H1 (cell line): ENCODE data around the gene PIEZO1. TPM values are rescaled to one million over a fixed set of nuclear protein-coding genes. Genes with fewer than 3 reads are reported as not detected.
A peak's percentile ranks its signal among the peaks of the same experiment; 100 is the strongest.

ENCODE experiments used
- CTCF ChIA-PET: fragments of 300-600 bp; sonication (Branson Sonifier 250); formaldehyde crosslinking; loops from one replicate; lab custom pipeline; 2021; ENCODE audit not compliant: partially characterized antibody; lab: Charles Lee
- POLR2A ChIA-PET: fragments of 300-600 bp; sonication (Branson Sonifier 250); formaldehyde crosslinking; loops from one replicate; lab custom pipeline; 2021; ENCODE audit warnings: inconsistent platforms; ENCODE audit not compliant: partially characterized antibody; lab: Charles Lee
- DNase-seq, 2 experiments: peaks; one replicate each; pipeline versions ENCODE4 v3.0.0 to v3.0.0-alpha.2; 2010 to 2022; ENCODE audit warnings: low spot score in 2 of 2, low read depth in 1 of 2, mixed read lengths in 1 of 2
- FAIRE-seq: peaks from 2 replicates; lab custom pipeline; 2011; peaks lifted over from hg19 to GRCh38; lab: Jason Lieb, UNC
- H2AFZ ChIP-seq: 2 replicates; pipeline ENCODE4 v1.8.1; 2012; ENCODE audit warnings: low read length, inconsistent platforms
- H2AK5ac ChIP-seq: 2 replicates; pipeline ENCODE4 v1.6.1; 2013; ENCODE audit warnings: low read depth, low read length
- H2BK120ac ChIP-seq: replicated peaks from 2 replicates; pipeline ENCODE3; 2013; ENCODE audit warnings: low read depth, low read length, inconsistent platforms
- H2BK12ac ChIP-seq: 2 replicates; pipeline ENCODE4 v1.6.1; 2013; ENCODE audit warnings: low read depth, low read length
- H2BK15ac ChIP-seq: 2 replicates; pipeline ENCODE4 v1.6.1; 2013; ENCODE audit warnings: low read length
- H2BK20ac ChIP-seq: 2 replicates; pipeline ENCODE4 v1.6.1; 2013; ENCODE audit warnings: low read length
- H2BK5ac ChIP-seq: 2 replicates; pipeline ENCODE4 v1.6.1; 2013; ENCODE audit warnings: low read depth, low read length
- H3K14ac ChIP-seq: 2 replicates; pipeline ENCODE4 v1.6.1; 2013; ENCODE audit warnings: inconsistent platforms; ENCODE audit not compliant: insufficient read length
- H3K18ac ChIP-seq: 2 replicates; pipeline ENCODE4 v1.6.1; 2013; ENCODE audit warnings: low read length; ENCODE audit errors: extremely low read depth
- H3K23ac ChIP-seq: 2 replicates; pipeline ENCODE4 v1.6.1; 2013; ENCODE audit warnings: inconsistent platforms; ENCODE audit not compliant: insufficient read length
- H3K23me2 ChIP-seq: 2 replicates; pipeline ENCODE4 v1.6.1; 2013; ENCODE audit warnings: low read depth, low read length
- H3K27ac ChIP-seq: 2 replicates; pipeline ENCODE4 v1.6.1; 2011; ENCODE audit warnings: low read depth, low read length, inconsistent platforms
- H3K27me3 ChIP-seq, 4 experiments: replicated peaks in 1 of 4; 1 replicate in 1 of 4; 2 replicates in 3 of 4; pipeline versions ENCODE4 v1.6.1 to v1.8.1; 2011 to 2013; ENCODE audit warnings: low read length in 3 of 4, mild to moderate bottlenecking in 3 of 4, inconsistent platforms in 2 of 4, mixed read lengths in 2 of 4, moderate library complexity in 1 of 4; ENCODE audit not compliant: control insufficient read depth in 3 of 4, insufficient read depth in 3 of 4; ENCODE audit errors: extremely low read depth in 1 of 4
- H3K36me3 ChIP-seq, 4 experiments: 2 replicates each; pipeline versions ENCODE4 v1.6.1 to v1.8.1; 2011 to 2013; ENCODE audit warnings: mild to moderate bottlenecking in 4 of 4, low read length in 3 of 4, moderate library complexity in 2 of 4, control low read depth in 1 of 4, inconsistent platforms in 1 of 4; ENCODE audit not compliant: insufficient read depth in 4 of 4, control insufficient read depth in 2 of 4
- H3K4ac ChIP-seq: replicated peaks from 2 replicates; pipeline ENCODE3; 2013; ENCODE audit warnings: low read length, low read depth, mixed read lengths, inconsistent platforms; ENCODE audit not compliant: insufficient read length
- H3K4me1 ChIP-seq, 4 experiments: replicated peaks in 1 of 4; 1 replicate in 1 of 4; 2 replicates in 3 of 4; pipeline versions ENCODE4 v1.6.1 to v1.8.1; 2011 to 2013; ENCODE audit warnings: low read length in 3 of 4, inconsistent platforms in 2 of 4, mixed read lengths in 1 of 4; ENCODE audit not compliant: insufficient read depth in 4 of 4, control insufficient read depth in 3 of 4
- H3K4me2 ChIP-seq, 2 experiments: 2 replicates each; pipeline versions ENCODE4 v1.6.1 to v1.8.1; 2011 to 2013; ENCODE audit warnings: low read depth in 2 of 2, low read length in 2 of 2, control low read depth in 1 of 2, inconsistent platforms in 1 of 2, mild to moderate bottlenecking in 1 of 2; ENCODE audit not compliant: insufficient read depth in 1 of 2
- H3K4me3 ChIP-seq, 4 experiments: fragments of 200-600, 300-600 bp in 1 of 4; sonication (generic), shearing (Covaris generic), sonication (Bioruptor Twin) in 1 of 4; 2 replicates each; pipeline versions ENCODE4 v1.5.1 to v1.8.1; 2011 to 2016; ENCODE audit warnings: low read length in 4 of 4, low read depth in 3 of 4, control low read depth in 2 of 4, inconsistent platforms in 2 of 4, mild to moderate bottlenecking in 2 of 4, mixed read lengths in 1 of 4, moderate library complexity in 1 of 4; ENCODE audit not compliant: insufficient read depth in 2 of 4; ENCODE audit errors: extremely low read depth in 1 of 4
- H3K56ac ChIP-seq: replicated peaks from 2 replicates; pipeline ENCODE3; 2013; ENCODE audit warnings: low read depth, mild to moderate bottlenecking, mixed read lengths, low read length, inconsistent platforms; ENCODE audit not compliant: insufficient read length
- H3K79me1 ChIP-seq: 2 replicates; pipeline ENCODE4 v1.6.1; 2013; ENCODE audit warnings: low read depth, low read length, control low read depth
- H3K79me2 ChIP-seq, 2 experiments: 2 replicates each; pipeline versions ENCODE4 v1.6.1 to v1.8.1; 2012 to 2013; ENCODE audit warnings: low read length in 2 of 2, mild to moderate bottlenecking in 2 of 2, inconsistent platforms in 1 of 2; ENCODE audit not compliant: insufficient read depth in 2 of 2, control insufficient read depth in 1 of 2
- H3K9ac ChIP-seq, 4 experiments: replicated peaks in 1 of 4; 1 replicate in 1 of 4; 2 replicates in 3 of 4; pipeline versions ENCODE4 v1.6.1 to v1.8.1; 2011 to 2013; ENCODE audit warnings: low read depth in 3 of 4, low read length in 3 of 4, control low read depth in 2 of 4, mild to moderate bottlenecking in 2 of 4, moderate library complexity in 2 of 4, inconsistent platforms in 1 of 4; ENCODE audit errors: extremely low read depth in 1 of 4
- H3K9me3 ChIP-seq, 2 experiments: 2 replicates each; pipeline versions ENCODE4 v1.6.1 to v1.8.1; 2012 to 2013; ENCODE audit warnings: mild to moderate bottlenecking in 2 of 2, moderate library complexity in 2 of 2, control low read depth in 1 of 2, inconsistent platforms in 1 of 2, low read depth in 1 of 2, low read length in 1 of 2, mixed read lengths in 1 of 2; ENCODE audit not compliant: insufficient read depth in 2 of 2
- H4K20me1 ChIP-seq, 2 experiments: replicated peaks in 1 of 2; 2 replicates each; pipeline versions ENCODE3 to v1.8.1; 2011 to 2013; ENCODE audit warnings: inconsistent platforms in 2 of 2, low read length in 2 of 2, mild to moderate bottlenecking in 1 of 2; ENCODE audit not compliant: insufficient read depth in 2 of 2, control insufficient read depth in 1 of 2
- H4K5ac ChIP-seq: 2 replicates; pipeline ENCODE4 v1.6.1; 2013; ENCODE audit warnings: low read length, low read depth, mixed read lengths, inconsistent platforms; ENCODE audit not compliant: insufficient read length
- H4K8ac ChIP-seq: 2 replicates; pipeline ENCODE4 v1.8.0; 2013; ENCODE audit warnings: mild to moderate bottlenecking, moderate library complexity, low read length, inconsistent platforms; ENCODE audit not compliant: insufficient read depth; ENCODE audit errors: extremely low read depth
- H4K91ac ChIP-seq: replicated peaks from 2 replicates; pipeline ENCODE3; 2013; ENCODE audit warnings: low read length, mixed read lengths, inconsistent platforms; ENCODE audit not compliant: insufficient read length
- EP300 ChIP-seq, 2 experiments: IDR thresholded peaks; 1 replicate in 1 of 2; 2 replicates in 1 of 2; pipeline ENCODE4 v1.6.1; 2011 to 2012; ENCODE audit warnings: low read depth in 2 of 2, low read length in 2 of 2, mild to moderate bottlenecking in 2 of 2, borderline replicate concordance in 1 of 2, inconsistent platforms in 1 of 2, moderate library complexity in 1 of 2
- KDM1A ChIP-seq: fragments of 200-600, 300-600 bp; sonication (generic); IDR thresholded peaks from 2 replicates; pipeline ENCODE4 v1.7.1; 2016; ENCODE audit warnings: mild to moderate bottlenecking, low read length, borderline replicate concordance
- MAFK ChIP-seq: IDR thresholded peaks from 2 replicates; pipeline ENCODE4 v1.6.1; 2012; ENCODE audit warnings: low read depth, mild to moderate bottlenecking, improper control_type of control experiment, low read length
- SUZ12 ChIP-seq: fragments of 200-600 bp; sonication (generic); IDR thresholded peaks from 2 replicates; pipeline ENCODE4 v1.6.1; 2012; ENCODE audit warnings: mild to moderate bottlenecking, inconsistent platforms, low read length, moderate library complexity, mixed read lengths
- TCF12 ChIP-seq: IDR thresholded peaks from 2 replicates; pipeline ENCODE4 v1.6.1; 2011; ENCODE audit warnings: low read depth, mild to moderate bottlenecking, low read length
- WGBS, 2 experiments: shearing (Covaris generic) in 1 of 2; methylation state at CpG; one replicate each; pipeline versions ENCODE4 v1.1.6 to v1.1.7; 2013 to 2015; ENCODE audit warnings: low lambda C conversion rate in 2 of 2, mixed read lengths in 2 of 2, inconsistent platforms in 1 of 2, low coverage in 1 of 2, missing lambda C conversion rate in 1 of 2; ENCODE audit not compliant: insufficient replicate concordance in 2 of 2, insufficient coverage in 1 of 2, insufficient read length in 1 of 2; ENCODE audit errors: extremely low coverage in 1 of 2, missing lambda C conversion rate in 1 of 2; 5-methylcytosine and 5-hydroxymethylcytosine counted together
- polyA plus RNA-seq, 7 experiments: library from polyadenylated mRNA; depleted of rRNA in 3 of 7; stranded (reverse) in 5 of 7; unstranded in 2 of 7; fragments of >200 nt in 5 of 7; fragments of 200-250 nt in 2 of 7; gene quantifications; 1 replicate in 5 of 7; 2 replicates in 1 of 7; 4 replicates in 1 of 7; pipeline versions ENCODE4 v1.2.1 to v1.2.3, GENCODE V29; 2011 to 2013; ENCODE audit warnings: missing spikeins in 2 of 7, mixed read lengths in 2 of 7
- total RNA-seq: library from RNA; stranded (reverse); fragmentation: NEBNext Ultra II Directional; extraction: Animal tissue kit (Norgen Biotek cat#: 25700); gene quantifications from 2 replicates; pipeline ENCODE4 v1.2.1, GENCODE V29; 2021
- TF ChIP-seq, protein P1 (sequence below): IDR thresholded peaks from 2 replicates; pipeline ENCODE4 v1.6.1; 2011; ENCODE audit warnings: low read depth, mild to moderate bottlenecking, low read length; ENCODE audit not compliant: insufficient read depth
- TF ChIP-seq, protein P2 (sequence below), 3 experiments: IDR thresholded peaks; 1 replicate in 2 of 3; 2 replicates in 1 of 3; pipeline versions ENCODE4 v1.5.1 to v1.6.1; 2011; ENCODE audit warnings: low read length in 3 of 3, mild to moderate bottlenecking in 3 of 3, inconsistent platforms in 2 of 3, low read depth in 1 of 3, moderate library complexity in 1 of 3; ENCODE audit not compliant: insufficient read depth in 1 of 3; ENCODE audit errors: control extremely low read depth in 1 of 3

Gene PIEZO1
- total and polyA plus RNA-seq, 2 of the 8 experiments (the other 6 are each of a cell fraction or from before 2014, with no cell fraction given), result 42.3 to 67.5 TPM

DNA sequence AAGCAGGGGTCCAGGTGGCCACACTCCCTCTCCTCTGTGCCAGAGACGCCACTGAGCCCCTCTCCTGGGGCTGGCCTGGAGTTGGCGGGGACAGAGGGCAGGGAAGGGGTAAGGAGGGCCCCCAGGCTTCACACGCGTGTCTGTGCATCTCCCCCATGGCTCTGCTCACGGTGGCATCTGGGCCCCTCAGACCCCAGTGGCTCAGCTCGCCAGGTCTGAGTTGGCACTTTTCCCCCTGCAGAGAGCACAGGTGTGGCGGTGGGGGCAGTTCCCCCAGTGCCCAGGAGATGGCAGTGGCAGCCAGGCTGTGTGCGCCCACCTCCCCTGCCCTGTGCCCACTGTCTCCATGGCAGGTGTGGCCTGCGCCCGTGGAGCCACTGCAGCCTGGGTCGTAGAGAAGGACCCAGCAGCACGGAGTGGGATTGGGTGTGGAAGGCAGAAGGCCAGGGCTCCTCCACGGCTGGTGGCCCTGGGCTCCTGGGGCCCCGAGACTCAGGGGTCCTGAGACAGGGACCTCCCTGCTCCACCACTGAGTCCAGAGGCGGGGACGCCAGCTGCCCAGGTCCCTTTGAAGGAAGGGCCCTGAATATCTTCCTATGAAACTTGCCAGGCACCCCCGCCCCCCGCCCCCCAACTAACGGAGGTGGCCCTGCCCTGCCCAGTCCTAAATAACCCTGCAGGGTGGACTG lies 31.0 kb upstream of the PIEZO1 start:
- H2AFZ ChIP-seq, result no peak overlapping the region
- FAIRE-seq (no peak), DNase-seq (peak in 1 of 2 experiments; percentile 91)
- H3K4me2 ChIP-seq, result no peak overlapping the region
- ChIA-PET POLR2A (interaction anchor here (1.1 to 9.0 kb wide), 3 partner anchors 6 to 37 kb away, joined by 3 to 77 read pairs (median 3); partner anchors contain the start of gene APRT), CTCF (interaction anchor here (0.6 to 5.7 kb wide), 30 partner anchors 10 to 409 kb away, joined by 3 to 29 read pairs (median 4); partner anchors contain the start of genes GALNS and TRAPPC2L)
- no peak overlapping the region for H3K14ac ChIP-seq
- no peak overlapping the region for H3K56ac ChIP-seq
- H3K18ac ChIP-seq, result no peak overlapping the region
- no peaks in the 10 kb centered on the region for H3K27me3 ChIP-seq
- peaks cover 4% of the 10 kb centered on the region; the same call in 1 of the 2 replicates for H3K23me2 ChIP-seq
- no peak overlapping the region for H2BK120ac ChIP-seq
- H4K5ac ChIP-seq, result no peak overlapping the region
- H4K20me1 ChIP-seq, result peaks cover 0 to 3% of the 10 kb centered on the region in 2 experiments
- no peak overlapping the region for H3K4me3 ChIP-seq
- no peak overlapping the region for H3K4ac ChIP-seq
- no peaks in the 10 kb centered on the region for H3K79me1 ChIP-seq
- H4K91ac ChIP-seq, result no peak overlapping the region
- H2BK15ac ChIP-seq, result no peak overlapping the region
- peak overlapping the region; percentile 54; the same call in 1 of the 2 replicates for H2BK5ac ChIP-seq
- H3K4me1 ChIP-seq, result peaks cover 0 to 4% (median 0%) of the 10 kb centered on the region in 4 experiments; a peak in 2 of 7 replicates
- no peak overlapping the region for H3K9ac ChIP-seq
- 74% methylated on average over 16 of the region's 19 CpGs; no CpG with 5 or more reads in 1 of the 2 experiments for WGBS, 2 experiments
- no peak overlapping the region for H4K8ac ChIP-seq
- H3K36me3 ChIP-seq, result no peaks in the 10 kb centered on the region
- no peak overlapping the region for H2AK5ac ChIP-seq
- H2BK12ac ChIP-seq, result no peak overlapping the region
- no peaks in the 10 kb centered on the region for H3K9me3 ChIP-seq
- H3K23ac ChIP-seq, result no peak overlapping the region
- peaks cover 0 to 4% of the 10 kb centered on the region in 2 experiments; a peak in 2 of 4 replicates for H3K79me2 ChIP-seq
- H3K27ac ChIP-seq, result no peak overlapping the region
- no peak overlapping the region for H2BK20ac ChIP-seq
- TF ChIP-seq MAFK (peak; percentile 31; the same call in 1 of the 2 replicates), KDM1A (no peak), EP300 (IDR thresholded peaks at IDR 0.05; ENCODE audit: borderline replicate concordance in 1 of 2, low read depth in 2 of 2, low read length in 2 of 2) (no peak), TCF12 (peak; percentile 78; the same call in 1 of the 2 replicates), SUZ12 (no peak)
- TF ChIP-seq, protein P1, sequence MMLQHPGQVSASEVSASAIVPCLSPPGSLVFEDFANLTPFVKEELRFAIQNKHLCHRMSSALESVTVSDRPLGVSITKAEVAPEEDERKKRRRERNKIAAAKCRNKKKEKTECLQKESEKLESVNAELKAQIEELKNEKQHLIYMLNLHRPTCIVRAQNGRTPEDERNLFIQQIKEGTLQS, result no peak
- TF ChIP-seq, protein P2, sequence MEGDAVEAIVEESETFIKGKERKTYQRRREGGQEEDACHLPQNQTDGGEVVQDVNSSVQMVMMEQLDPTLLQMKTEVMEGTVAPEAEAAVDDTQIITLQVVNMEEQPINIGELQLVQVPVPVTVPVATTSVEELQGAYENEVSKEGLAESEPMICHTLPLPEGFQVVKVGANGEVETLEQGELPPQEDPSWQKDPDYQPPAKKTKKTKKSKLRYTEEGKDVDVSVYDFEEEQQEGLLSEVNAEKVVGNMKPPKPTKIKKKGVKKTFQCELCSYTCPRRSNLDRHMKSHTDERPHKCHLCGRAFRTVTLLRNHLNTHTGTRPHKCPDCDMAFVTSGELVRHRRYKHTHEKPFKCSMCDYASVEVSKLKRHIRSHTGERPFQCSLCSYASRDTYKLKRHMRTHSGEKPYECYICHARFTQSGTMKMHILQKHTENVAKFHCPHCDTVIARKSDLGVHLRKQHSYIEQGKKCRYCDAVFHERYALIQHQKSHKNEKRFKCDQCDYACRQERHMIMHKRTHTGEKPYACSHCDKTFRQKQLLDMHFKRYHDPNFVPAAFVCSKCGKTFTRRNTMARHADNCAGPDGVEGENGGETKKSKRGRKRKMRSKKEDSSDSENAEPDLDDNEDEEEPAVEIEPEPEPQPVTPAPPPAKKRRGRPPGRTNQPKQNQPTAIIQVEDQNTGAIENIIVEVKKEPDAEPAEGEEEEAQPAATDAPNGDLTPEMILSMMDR (IDR thresholded peaks at IDR 0.05; ENCODE audit: control extremely low read depth in 1 of 3, insufficient read depth in 1 of 3, low read depth in 1 of 3, low read length in 3 of 3), result peak in 2 of 3 experiments; percentile 85 to 92; a peak in 3 of 4 replicates
